Hematopoietic multipotent progenitor cell treated with erythropoietin and hydrocortisone succinate and interleukin-3 and kit ligand, for 15 days (in vitro differentiated cells): Measurements from ENCODE around the gene NBEAL2.

ENCODE experiments used
- DNase-seq: peaks from one replicate; pipeline ENCODE4 v3.0.0-alpha.2; 2015; ENCODE audit warnings: low spot score

Gene NBEAL2

GRCh38 chr3:46943237-46944187, 36.0 kb upstream of the NBEAL2 start:
- DNase-seq: no peak

GRCh38 chr3:46944191-46944590, 35.3 kb upstream of the NBEAL2 start:
- DNase-seq: no peak

- no peak for DNase-seq
These were observed 33.0 kb upstream of the NBEAL2 start for GRCh38 chr3:46946416-46946815.

GRCh38 chr3:46946856-46947545, 32.5 kb upstream of the NBEAL2 start:
- peak; percentile 75 for DNase-seq

GRCh38 chr3:46947546-46947901, 31.9 kb upstream of the NBEAL2 start:
- no peak for DNase-seq

GRCh38 chr3:46947981-46948791, 31.3 kb upstream of the NBEAL2 start:
- peak; percentile 30 for DNase-seq

- DNase-seq: no peak
These were observed 30.4 kb upstream of the NBEAL2 start for GRCh38 chr3:46948830-46949671.

- no peak for DNase-seq
These were observed 29.3 kb upstream of the NBEAL2 start for GRCh38 chr3:46950177-46950576.

- DNase-seq: no peak
These were observed 28.7 kb upstream of the NBEAL2 start for GRCh38 chr3:46950650-46951241.

- no peak for DNase-seq
These were observed 26.7 kb upstream of the NBEAL2 start for GRCh38 chr3:46952813-46953212.

- no peak for DNase-seq
These were observed 26.0 kb upstream of the NBEAL2 start for GRCh38 chr3:46953234-46954010.

GRCh38 chr3:46954178-46954577, 25.3 kb upstream of the NBEAL2 start:
- no peak for DNase-seq

GRCh38 chr3:46955157-46955556, 24.3 kb upstream of the NBEAL2 start:
- DNase-seq: no peak

- no peak for DNase-seq
These were observed 23.6 kb upstream of the NBEAL2 start for GRCh38 chr3:46955801-46956259.

- DNase-seq: no peak
These were observed 22.2 kb upstream of the NBEAL2 start for GRCh38 chr3:46957092-46957820.

GRCh38 chr3:46958467-46959160, 20.9 kb upstream of the NBEAL2 start:
- no peak for DNase-seq

- no peak for DNase-seq
These were observed 20.3 kb upstream of the NBEAL2 start for GRCh38 chr3:46959161-46959511.

GRCh38 chr3:46960081-46960701, 19.3 kb upstream of the NBEAL2 start:
- no peak for DNase-seq

- DNase-seq: no peak
These were observed 18.6 kb upstream of the NBEAL2 start for GRCh38 chr3:46960835-46961234.
